Measurements from ENCODE around the gene CFAP77. TPM values are rescaled to one million over a fixed set of nuclear protein-coding genes. Genes with fewer than 3 reads are reported as not detected.

Gene CFAP77
- total RNA-seq, 2 donors from 2014 or later, result 2.4 TPM; not detected in 1

DNA sequence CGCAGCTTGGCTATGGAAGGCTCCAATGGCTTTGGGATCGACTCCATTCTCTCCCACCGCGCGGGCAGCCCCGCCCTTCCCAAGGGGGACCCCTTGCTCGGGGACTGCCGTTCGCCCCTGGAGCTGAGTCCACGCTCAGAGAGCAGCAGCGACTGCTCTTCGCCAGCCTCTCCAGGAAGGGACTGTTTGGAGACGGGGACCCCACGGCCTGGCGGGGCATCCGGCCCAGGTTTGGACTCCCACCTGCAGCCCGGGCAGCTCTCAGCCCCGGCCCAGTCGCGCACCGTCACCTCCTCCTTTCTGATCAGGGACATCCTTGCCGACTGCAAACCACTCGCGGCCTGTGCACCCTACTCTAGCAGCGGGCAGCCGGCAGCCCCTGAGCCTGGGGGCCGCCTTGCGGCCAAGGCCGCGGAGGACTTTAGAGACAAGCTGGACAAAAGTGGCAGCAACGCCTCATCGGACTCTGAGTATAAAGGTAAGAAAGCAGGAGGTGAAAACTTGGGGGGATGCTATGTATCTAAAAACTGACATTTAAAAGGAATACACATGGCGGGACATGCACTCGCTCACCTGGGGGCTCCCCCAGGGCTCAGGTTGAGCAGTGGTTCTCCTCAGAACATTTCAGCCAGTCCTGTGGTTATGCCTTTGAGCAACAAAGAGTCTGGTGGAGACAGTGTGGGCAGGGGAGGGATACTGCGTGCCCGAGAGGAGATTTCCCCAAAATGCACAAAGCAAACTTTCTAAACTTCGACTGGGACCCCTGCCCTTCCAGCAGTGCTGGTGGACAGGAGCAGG, 173.0 kb downstream of the CFAP77 start:
- no peak for TF ChIP-seq POLR2A (IDR thresholded peaks at IDR 0.05)
- no peak for TF ChIP-seq POLR2AphosphoS5 (IDR thresholded peaks at IDR 0.05)
- TF ChIP-seq, protein P1, sequence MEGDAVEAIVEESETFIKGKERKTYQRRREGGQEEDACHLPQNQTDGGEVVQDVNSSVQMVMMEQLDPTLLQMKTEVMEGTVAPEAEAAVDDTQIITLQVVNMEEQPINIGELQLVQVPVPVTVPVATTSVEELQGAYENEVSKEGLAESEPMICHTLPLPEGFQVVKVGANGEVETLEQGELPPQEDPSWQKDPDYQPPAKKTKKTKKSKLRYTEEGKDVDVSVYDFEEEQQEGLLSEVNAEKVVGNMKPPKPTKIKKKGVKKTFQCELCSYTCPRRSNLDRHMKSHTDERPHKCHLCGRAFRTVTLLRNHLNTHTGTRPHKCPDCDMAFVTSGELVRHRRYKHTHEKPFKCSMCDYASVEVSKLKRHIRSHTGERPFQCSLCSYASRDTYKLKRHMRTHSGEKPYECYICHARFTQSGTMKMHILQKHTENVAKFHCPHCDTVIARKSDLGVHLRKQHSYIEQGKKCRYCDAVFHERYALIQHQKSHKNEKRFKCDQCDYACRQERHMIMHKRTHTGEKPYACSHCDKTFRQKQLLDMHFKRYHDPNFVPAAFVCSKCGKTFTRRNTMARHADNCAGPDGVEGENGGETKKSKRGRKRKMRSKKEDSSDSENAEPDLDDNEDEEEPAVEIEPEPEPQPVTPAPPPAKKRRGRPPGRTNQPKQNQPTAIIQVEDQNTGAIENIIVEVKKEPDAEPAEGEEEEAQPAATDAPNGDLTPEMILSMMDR (IDR thresholded peaks at IDR 0.05), result no peak
- Histone ChIP-seq H3K4me3 (no peak overlapping the region), H3K27ac (no peak overlapping the region), H3K4me1 (replicated peaks) (no peaks in the 10 kb centered on the region), H3K9me3 (no peaks in the 10 kb centered on the region), H3K27me3 (replicated peaks; ENCODE audit: insufficient read depth) (peaks cover 76% of the 10 kb centered on the region), H3K36me3 (no peaks in the 10 kb centered on the region)
- no peak for DNase-seq (ENCODE audit: low spot score)
- WGBS, result 9% methylated on average over 21 of the region's 37 CpGs
- intact Hi-C loops (cut with DNase I), result no loop called here

DNA sequence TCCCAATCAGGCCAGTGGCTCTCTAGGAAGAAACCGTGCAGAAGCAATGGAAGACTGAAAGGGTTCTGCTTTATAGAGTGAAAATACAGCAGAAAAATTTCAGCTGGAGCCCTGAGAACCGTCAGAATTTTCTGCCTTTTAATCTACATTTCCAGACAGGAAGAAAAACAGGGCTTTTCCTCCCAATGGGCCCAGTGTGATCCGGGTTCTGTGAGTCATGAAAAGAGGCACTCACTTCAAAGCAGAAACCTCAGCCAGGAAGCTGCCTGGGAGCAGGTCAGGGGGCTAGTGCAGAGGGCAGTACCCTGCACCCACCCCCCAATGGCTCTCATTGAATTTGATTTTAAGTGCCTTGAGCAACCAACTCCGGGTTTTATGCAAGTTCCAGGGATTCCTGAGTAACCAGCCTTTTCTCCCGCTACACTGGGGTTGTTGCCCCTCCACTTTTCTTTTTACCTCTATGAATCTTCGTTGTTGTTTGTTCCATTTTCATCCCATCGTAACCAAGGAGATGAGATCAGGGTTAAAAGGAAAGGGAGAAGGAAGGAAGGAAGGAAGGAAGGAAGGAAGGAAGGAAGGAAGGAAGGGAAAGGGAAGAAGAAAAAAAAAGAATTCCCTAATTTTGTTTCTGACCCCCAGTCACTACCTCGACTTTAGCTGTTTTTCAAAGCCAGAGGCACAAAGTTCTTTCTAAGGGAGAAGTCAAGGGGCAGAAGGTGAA, 173.7 kb downstream of the CFAP77 start:
- DNase-seq (ENCODE audit: low spot score), result no peak
- H3K9me3 ChIP-seq, result no peaks in the 10 kb centered on the region
- no peaks in the 10 kb centered on the region for H3K36me3 ChIP-seq
- no peak overlapping the region for H3K27ac ChIP-seq
- 4% methylated on average over 8 of the region's 8 CpGs for WGBS
- intact Hi-C loops (cut with DNase I), result no loop called here
- H3K27me3 ChIP-seq (replicated peaks; ENCODE audit: insufficient read depth), result peaks cover 77% of the 10 kb centered on the region
- H3K4me3 ChIP-seq, result no peak overlapping the region
- TF ChIP-seq, protein P1 (IDR thresholded peaks at IDR 0.05), result no peak
- no peak for TF ChIP-seq POLR2AphosphoS5 (IDR thresholded peaks at IDR 0.05)
- no peak for TF ChIP-seq POLR2A (IDR thresholded peaks at IDR 0.05)
- H3K4me1 ChIP-seq (replicated peaks), result no peaks in the 10 kb centered on the region

DNA sequence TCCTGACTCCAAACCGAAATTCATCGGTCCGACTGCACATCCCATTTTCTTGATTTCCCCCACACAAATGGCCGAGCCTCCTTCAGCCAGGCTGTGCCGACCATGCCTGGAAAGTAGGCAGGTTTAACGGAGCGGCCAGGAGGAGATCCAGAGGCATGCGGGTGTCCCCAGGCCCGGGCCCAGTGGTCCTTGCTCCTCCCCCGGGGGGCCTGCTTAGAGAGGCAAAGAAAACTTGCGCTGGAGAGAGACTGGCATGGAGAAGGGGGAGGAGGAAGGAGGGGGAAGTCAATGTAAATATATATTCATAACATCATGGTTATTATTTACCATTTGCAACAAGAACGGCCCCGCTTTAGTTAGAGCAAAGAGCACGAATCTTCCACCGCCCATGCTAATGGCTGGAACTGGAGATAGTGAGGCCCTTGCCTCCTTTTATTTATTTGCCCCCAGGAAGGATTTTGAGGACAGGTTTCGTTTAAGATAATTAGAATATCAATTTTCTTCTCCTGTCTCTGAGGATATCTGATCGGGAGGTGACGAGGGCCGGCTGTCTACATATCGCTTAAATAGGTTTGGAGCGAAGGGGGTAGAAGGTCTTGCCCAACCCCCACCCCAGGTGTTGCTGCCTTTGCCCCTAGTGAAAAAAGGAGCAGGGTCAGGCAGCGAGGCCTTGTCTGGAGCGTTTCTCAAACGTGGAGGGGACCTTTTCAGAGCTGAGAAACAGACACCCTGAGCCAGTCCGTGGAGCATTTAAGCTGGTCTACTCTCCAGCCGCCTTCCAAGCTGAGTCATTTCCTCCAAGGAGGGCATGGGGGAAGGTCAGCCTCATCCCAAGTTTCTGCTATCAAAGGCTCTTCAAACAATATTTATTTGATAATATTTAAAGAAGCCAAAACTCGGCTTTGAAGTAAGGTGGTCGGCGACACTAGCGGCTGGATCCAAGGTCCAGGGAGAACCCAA, 174.9 kb downstream of the CFAP77 start:
- H3K27ac ChIP-seq, result no peak overlapping the region
- no peak for TF ChIP-seq POLR2A (IDR thresholded peaks at IDR 0.05)
- TF ChIP-seq POLR2AphosphoS5 (IDR thresholded peaks at IDR 0.05), result no peak
- TF ChIP-seq, protein P1 (IDR thresholded peaks at IDR 0.05), result no peak
- no peaks in the 10 kb centered on the region for H3K9me3 ChIP-seq
- no peak overlapping the region for H3K4me3 ChIP-seq
- no peaks in the 10 kb centered on the region for H3K36me3 ChIP-seq
- intact Hi-C loops (cut with DNase I), result no loop called here
- H3K27me3 ChIP-seq (replicated peaks; ENCODE audit: insufficient read depth), result peaks cover 73% of the 10 kb centered on the region
- WGBS, result 14% methylated on average over 30 of the region's 30 CpGs
- DNase-seq (ENCODE audit: low spot score), result no peak
- H3K4me1 ChIP-seq (replicated peaks), result no peaks in the 10 kb centered on the region

DNA sequence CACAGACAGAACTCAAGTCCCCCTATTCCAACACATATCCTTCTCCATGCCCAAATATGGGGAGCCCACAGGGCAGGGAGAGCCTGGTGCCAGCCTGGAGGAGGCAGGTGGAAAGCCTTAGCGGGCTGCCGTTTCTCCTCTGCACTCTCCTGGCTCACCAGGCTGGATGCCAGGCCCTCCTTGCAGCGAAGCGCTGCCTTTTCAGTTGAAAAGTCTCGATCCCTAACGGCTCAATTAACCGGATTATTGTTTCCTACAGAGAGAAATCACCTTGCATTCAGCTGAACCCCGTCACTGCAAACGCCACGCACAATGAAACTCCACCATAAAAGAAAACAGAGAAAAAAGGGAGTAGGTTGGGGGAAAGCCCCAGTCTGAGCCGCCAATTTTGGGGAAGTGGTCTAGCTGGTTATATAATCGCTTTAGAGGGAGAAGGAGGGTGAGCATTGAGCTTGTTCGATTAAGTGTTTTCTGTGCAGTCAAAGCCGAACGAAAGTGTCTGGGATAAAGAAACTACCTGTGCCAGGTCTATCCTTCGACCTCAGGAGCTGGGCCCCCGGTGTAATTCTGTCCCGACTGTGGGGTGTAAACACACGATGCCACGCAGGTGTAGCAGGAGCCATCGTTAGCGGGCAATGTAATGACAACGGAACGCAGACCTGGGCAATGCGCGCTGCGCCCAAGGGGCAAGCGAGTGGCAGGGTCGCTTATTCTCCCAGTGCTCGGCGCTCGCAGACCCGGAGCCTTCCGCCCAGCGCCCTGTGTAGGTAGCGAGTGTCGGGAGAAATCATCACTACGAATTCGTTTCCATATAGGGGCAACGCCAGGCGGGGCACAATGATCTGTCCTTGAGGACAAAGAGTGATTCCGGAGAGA, 176.2 kb downstream of the CFAP77 start:
- H3K4me1 ChIP-seq (replicated peaks), result no peaks in the 10 kb centered on the region
- no peak for DNase-seq (ENCODE audit: low spot score)
- H3K9me3 ChIP-seq, result no peaks in the 10 kb centered on the region
- H3K4me3 ChIP-seq, result no peak overlapping the region
- H3K36me3 ChIP-seq, result no peaks in the 10 kb centered on the region
- intact Hi-C loops (cut with DNase I), result no loop called here
- no peak overlapping the region for H3K27ac ChIP-seq
- H3K27me3 ChIP-seq (replicated peaks; ENCODE audit: insufficient read depth), result peaks cover 60% of the 10 kb centered on the region
- TF ChIP-seq POLR2A (IDR thresholded peaks at IDR 0.05) (no peak), POLR2AphosphoS5 (IDR thresholded peaks at IDR 0.05) (no peak)
- TF ChIP-seq, protein P1 (IDR thresholded peaks at IDR 0.05), result no peak
- WGBS, result 6% methylated on average over 42 of the region's 42 CpGs

Measured in prostate gland (tissue), 2 donors.